ENCODE measurements around the gene IGF1R.

DNA sequence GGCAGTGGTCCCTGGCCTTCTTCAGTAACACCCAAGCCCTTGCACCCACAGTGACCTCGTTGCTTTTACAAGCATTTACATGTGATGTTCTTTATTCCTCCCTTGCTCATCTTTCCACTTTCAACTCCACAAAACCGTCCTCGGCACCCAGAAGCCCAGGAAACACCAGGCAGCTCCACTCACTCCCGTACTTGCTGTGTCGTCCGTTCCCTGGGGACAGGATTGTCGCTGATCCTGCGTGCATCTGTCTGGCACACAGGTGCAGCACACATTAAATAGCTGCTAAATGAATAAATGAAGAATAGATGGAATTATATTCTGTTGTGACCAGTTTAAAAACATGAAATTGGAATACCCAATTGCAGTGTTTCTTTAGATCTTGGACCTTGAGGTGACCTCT is 239.6 kb downstream of the IGF1R start:
- TF ChIP-seq, protein P1, sequence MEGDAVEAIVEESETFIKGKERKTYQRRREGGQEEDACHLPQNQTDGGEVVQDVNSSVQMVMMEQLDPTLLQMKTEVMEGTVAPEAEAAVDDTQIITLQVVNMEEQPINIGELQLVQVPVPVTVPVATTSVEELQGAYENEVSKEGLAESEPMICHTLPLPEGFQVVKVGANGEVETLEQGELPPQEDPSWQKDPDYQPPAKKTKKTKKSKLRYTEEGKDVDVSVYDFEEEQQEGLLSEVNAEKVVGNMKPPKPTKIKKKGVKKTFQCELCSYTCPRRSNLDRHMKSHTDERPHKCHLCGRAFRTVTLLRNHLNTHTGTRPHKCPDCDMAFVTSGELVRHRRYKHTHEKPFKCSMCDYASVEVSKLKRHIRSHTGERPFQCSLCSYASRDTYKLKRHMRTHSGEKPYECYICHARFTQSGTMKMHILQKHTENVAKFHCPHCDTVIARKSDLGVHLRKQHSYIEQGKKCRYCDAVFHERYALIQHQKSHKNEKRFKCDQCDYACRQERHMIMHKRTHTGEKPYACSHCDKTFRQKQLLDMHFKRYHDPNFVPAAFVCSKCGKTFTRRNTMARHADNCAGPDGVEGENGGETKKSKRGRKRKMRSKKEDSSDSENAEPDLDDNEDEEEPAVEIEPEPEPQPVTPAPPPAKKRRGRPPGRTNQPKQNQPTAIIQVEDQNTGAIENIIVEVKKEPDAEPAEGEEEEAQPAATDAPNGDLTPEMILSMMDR (IDR thresholded peaks at IDR 0.05): no peak
- no peak for TF ChIP-seq POLR2A (IDR thresholded peaks at IDR 0.05)
